NCI-H1105 (cell line): Measurements from ENCODE around the gene GTPBP3.

Experiments used
- DNase-seq: peaks from one replicate; lab custom pipeline; 2025; lab: John Stamatoyannopoulos, UW

The GTPBP3 gene

GRCh38 chr19:17309198-17309964, 28.0 kb upstream of the GTPBP3 start, which contains the start of gene DDA1:
Gene DDA1 (plus strand): TSS chr19:17309563. CDS start chr19:17309655, 92 bp downstream.
- DNase-seq = peak; percentile 99

- no peak for DNase-seq
Observed at GRCh38 chr19:17309965-17310461, 27.3 kb upstream of the GTPBP3 start.

- DNase-seq = no peak
Observed at GRCh38 chr19:17311455-17312188, 25.7 kb upstream of the GTPBP3 start.

GRCh38 chr19:17312189-17313113, 24.9 kb upstream of the GTPBP3 start:
- no peak for DNase-seq

- DNase-seq = no peak
Observed at GRCh38 chr19:17314007-17314593, 23.3 kb upstream of the GTPBP3 start.

- no peak for DNase-seq
Observed at GRCh38 chr19:17318966-17319365, 18.4 kb upstream of the GTPBP3 start.

- no peak for DNase-seq
Observed at GRCh38 chr19:17319473-17320238, 17.7 kb upstream of the GTPBP3 start.

GRCh38 chr19:17320435-17320834, 16.9 kb upstream of the GTPBP3 start:
- DNase-seq = no peak

GRCh38 chr19:17321655-17322489, 15.5 kb upstream of the GTPBP3 start:
- DNase-seq = no peak

- no peak for DNase-seq
Observed at GRCh38 chr19:17322854-17323253, 14.5 kb upstream of the GTPBP3 start.

GRCh38 chr19:17323300-17323963, 13.9 kb upstream of the GTPBP3 start:
- DNase-seq = no peak

- no peak for DNase-seq
Observed at GRCh38 chr19:17323964-17324332, 13.4 kb upstream of the GTPBP3 start.

- no peak for DNase-seq
Observed at GRCh38 chr19:17324357-17325114, 12.8 kb upstream of the GTPBP3 start.

- DNase-seq = no peak
Observed at GRCh38 chr19:17325133-17325532, 12.2 kb upstream of the GTPBP3 start.

GRCh38 chr19:17325881-17326594, 11.3 kb upstream of the GTPBP3 start:
- DNase-seq = no peak

- no peak for DNase-seq
Observed at GRCh38 chr19:17326595-17326966, 10.8 kb upstream of the GTPBP3 start.

GRCh38 chr19:17327068-17327653, 10.2 kb upstream of the GTPBP3 start:
- DNase-seq = no peak
